Fibroblast of lung (primary cell): Measurements from ENCODE around the gene ANKFY1. TPM values are rescaled to one million over a fixed set of nuclear protein-coding genes. Genes with fewer than 3 reads are reported as not detected.

Experiments used
- DNase-seq, 2 donors: peaks; one replicate each; pipeline versions ENCODE4 v3.0.0 to v3.0.0-alpha.2; 2010; ENCODE audit warnings: low read depth in 2 of 2
- H2AFZ ChIP-seq: 2 replicates; pipeline ENCODE4 v1.5.1; 2012; ENCODE audit warnings: low read length, control low read depth, inconsistent platforms
- H3K27ac ChIP-seq: 2 replicates; pipeline ENCODE4 v1.5.1; 2011; ENCODE audit warnings: low read length, control low read depth; ENCODE audit not compliant: insufficient read depth
- H3K27me3 ChIP-seq: 2 replicates; pipeline ENCODE4 v1.5.1; 2011; ENCODE audit warnings: mild to moderate bottlenecking, low read length; ENCODE audit not compliant: control insufficient read depth, insufficient read depth
- H3K36me3 ChIP-seq: 2 replicates; pipeline ENCODE4 v1.5.1; 2011; ENCODE audit warnings: low read length; ENCODE audit not compliant: control insufficient read depth, insufficient read depth
- H3K4me1 ChIP-seq: 2 replicates; pipeline ENCODE4 v1.5.1; 2011; ENCODE audit warnings: low read length; ENCODE audit not compliant: control insufficient read depth, insufficient read depth; ENCODE audit errors: extremely low read depth
- H3K4me2 ChIP-seq: 2 replicates; pipeline ENCODE4 v1.5.1; 2011; ENCODE audit warnings: low read length, control low read depth; ENCODE audit not compliant: insufficient read depth; ENCODE audit errors: extremely low read depth
- H3K4me3 ChIP-seq, 4 experiments: fragments of 200-600 bp in 1 of 4; sonication (generic) in 1 of 4; replicated peaks in 1 of 4; 2 replicates each; pipeline ENCODE4 v1.5.1; 2011 to 2016; ENCODE audit warnings: low read length in 4 of 4, low read depth in 3 of 4, mild to moderate bottlenecking in 3 of 4, control low read depth in 2 of 4, inconsistent platforms in 1 of 4, mixed read lengths in 1 of 4; ENCODE audit not compliant: insufficient read depth in 1 of 4; ENCODE audit errors: control extremely low read depth in 1 of 4
- H3K79me2 ChIP-seq: 2 replicates; pipeline ENCODE4 v1.5.1; 2012; ENCODE audit warnings: mild to moderate bottlenecking, low read length, inconsistent platforms; ENCODE audit not compliant: control insufficient read depth, insufficient read depth
- H3K9ac ChIP-seq: 2 replicates; pipeline ENCODE4 v1.5.1; 2011; ENCODE audit warnings: mild to moderate bottlenecking, low read length, control low read depth; ENCODE audit not compliant: insufficient read depth
- H3K9me3 ChIP-seq: 2 replicates; pipeline ENCODE4 v1.5.1; 2012; ENCODE audit warnings: low read depth, low read length; ENCODE audit not compliant: control insufficient read depth, insufficient read depth
- H4K20me1 ChIP-seq: 2 replicates; pipeline ENCODE4 v1.5.1; 2011; ENCODE audit warnings: low read length; ENCODE audit not compliant: control insufficient read depth, insufficient read depth; ENCODE audit errors: extremely low read depth
- EZH2 ChIP-seq: IDR thresholded peaks from 2 replicates; pipeline ENCODE4 v1.5.1; 2012; ENCODE audit warnings: low read length, control low read depth, mild to moderate bottlenecking; ENCODE audit errors: missing control alignments
- polyA plus RNA-seq, 2 donors: library from polyadenylated mRNA; depleted of rRNA in 1 of 2; stranded (reverse) in 1 of 2; unstranded in 1 of 2; fragments of >200 nt; gene quantifications; 2 replicates each; pipeline ENCODE4 v1.2.1, GENCODE V29; 2011 to 2012; ENCODE audit warnings: missing spikeins in 1 of 2
- total RNA-seq: library from RNA; depleted of rRNA; stranded (reverse); fragments of >200 nt; gene quantifications from 2 replicates; pipeline ENCODE4 v1.2.1, GENCODE V29; 2014
- TF ChIP-seq, protein P1 (sequence below), 2 donors: IDR thresholded peaks in 1 of 2; conservative IDR thresholded peaks in 1 of 2; 1 replicate in 1 of 2; 2 replicates in 1 of 2; pipeline ENCODE4 v1.5.1; 2011 to 2012; ENCODE audit warnings: low read length in 2 of 2, control low read depth in 1 of 2, inconsistent platforms in 1 of 2, low read depth in 1 of 2, mild to moderate bottlenecking in 1 of 2

ANKFY1 gene
- total and polyA plus RNA-seq, 2 donors (not counting 1 experiment from before 2014, with no cell fraction given) = 26.1 to 34.0 TPM

DNA sequence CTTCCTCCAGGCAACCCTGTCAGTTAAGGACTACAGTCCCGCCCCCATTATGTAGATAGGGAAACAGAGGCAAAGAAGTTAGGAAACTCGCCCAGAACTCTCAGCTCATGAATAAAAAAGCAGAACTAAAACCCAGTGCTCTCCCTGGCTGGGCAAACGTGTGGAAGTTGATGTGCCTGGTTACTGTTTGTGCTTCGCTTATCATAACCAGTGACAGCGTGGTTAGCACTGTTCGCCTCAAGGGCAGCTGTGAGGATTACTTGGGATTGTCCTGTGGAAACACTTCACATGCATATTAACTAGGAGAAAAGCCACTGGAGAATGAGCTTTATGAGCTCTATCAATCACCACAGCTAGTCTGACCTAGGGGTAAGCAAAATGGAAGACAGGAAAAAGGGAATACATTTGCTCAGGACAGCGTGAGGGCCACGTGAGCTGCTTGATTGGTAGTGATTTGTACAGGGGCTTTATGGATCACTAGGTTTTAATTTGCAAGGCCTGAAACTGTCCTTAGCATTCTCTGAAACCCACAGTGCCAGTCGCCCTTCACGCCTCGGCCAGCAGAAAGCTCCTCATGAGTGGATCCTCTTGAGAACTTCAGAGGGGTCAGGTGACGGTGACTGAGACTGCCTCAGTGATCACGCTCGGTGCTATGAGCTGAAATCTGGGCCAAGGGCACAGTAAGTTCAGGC, 100.9 kb downstream of the ANKFY1 start:
- H3K27me3 ChIP-seq = no peaks in the 10 kb centered on the region
- no peaks in the 10 kb centered on the region for H4K20me1 ChIP-seq
- H3K4me3 ChIP-seq = no peak overlapping the region
- peaks cover 10% of the 10 kb centered on the region for H3K36me3 ChIP-seq
- TF ChIP-seq, protein P1, sequence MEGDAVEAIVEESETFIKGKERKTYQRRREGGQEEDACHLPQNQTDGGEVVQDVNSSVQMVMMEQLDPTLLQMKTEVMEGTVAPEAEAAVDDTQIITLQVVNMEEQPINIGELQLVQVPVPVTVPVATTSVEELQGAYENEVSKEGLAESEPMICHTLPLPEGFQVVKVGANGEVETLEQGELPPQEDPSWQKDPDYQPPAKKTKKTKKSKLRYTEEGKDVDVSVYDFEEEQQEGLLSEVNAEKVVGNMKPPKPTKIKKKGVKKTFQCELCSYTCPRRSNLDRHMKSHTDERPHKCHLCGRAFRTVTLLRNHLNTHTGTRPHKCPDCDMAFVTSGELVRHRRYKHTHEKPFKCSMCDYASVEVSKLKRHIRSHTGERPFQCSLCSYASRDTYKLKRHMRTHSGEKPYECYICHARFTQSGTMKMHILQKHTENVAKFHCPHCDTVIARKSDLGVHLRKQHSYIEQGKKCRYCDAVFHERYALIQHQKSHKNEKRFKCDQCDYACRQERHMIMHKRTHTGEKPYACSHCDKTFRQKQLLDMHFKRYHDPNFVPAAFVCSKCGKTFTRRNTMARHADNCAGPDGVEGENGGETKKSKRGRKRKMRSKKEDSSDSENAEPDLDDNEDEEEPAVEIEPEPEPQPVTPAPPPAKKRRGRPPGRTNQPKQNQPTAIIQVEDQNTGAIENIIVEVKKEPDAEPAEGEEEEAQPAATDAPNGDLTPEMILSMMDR (conservative IDR thresholded peaks at IDR 0.05 in 1 of 2, IDR thresholded peaks at IDR 0.05 in 1 of 2; ENCODE audit: low read depth in 1 of 2, low read length in 2 of 2) = no peak
- H3K9ac ChIP-seq = no peak overlapping the region
- peaks cover 16% of the 10 kb centered on the region for H3K4me1 ChIP-seq
- H3K4me2 ChIP-seq = no peak overlapping the region
- no peaks in the 10 kb centered on the region for H3K9me3 ChIP-seq
- no peak overlapping the region for H2AFZ ChIP-seq
- peak overlapping the region; percentile 12 for H3K27ac ChIP-seq
- no peaks in the 10 kb centered on the region for H3K79me2 ChIP-seq
- DNase-seq = peak in 1 of 2 donors; percentile 24

DNA sequence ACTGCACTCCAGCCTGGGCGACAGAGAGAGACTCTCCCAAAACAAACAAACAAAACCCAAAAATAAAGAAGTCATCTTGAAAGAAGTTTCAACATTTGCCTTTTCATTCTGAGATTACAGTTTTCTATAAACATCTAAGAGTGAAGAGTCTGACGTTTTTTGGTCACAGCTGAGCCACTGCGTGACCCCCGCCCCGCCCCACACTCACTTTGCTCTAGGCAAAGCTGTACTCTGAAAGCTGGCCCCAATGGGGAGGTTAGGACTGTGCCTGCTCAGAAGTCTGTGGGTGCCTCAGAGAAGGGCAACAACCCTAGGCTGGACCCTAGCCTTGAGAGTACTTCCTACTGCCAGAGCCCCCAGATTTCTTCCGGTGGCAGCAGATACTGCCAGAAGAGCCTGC, 101.5 kb downstream of the ANKFY1 start:
- Histone ChIP-seq H3K36me3 (peaks cover 7% of the 10 kb centered on the region), H3K4me2 (no peak overlapping the region), H3K9me3 (no peaks in the 10 kb centered on the region), H4K20me1 (no peaks in the 10 kb centered on the region), H3K9ac (no peak overlapping the region), H2AFZ (no peak overlapping the region), H3K79me2 (no peaks in the 10 kb centered on the region), H3K27ac (no peak overlapping the region), H3K4me1 (peaks cover 16% of the 10 kb centered on the region), H3K4me3 (no peak overlapping the region), H3K27me3 (no peaks in the 10 kb centered on the region)
- peak in 1 of 2 donors; percentile 43 for DNase-seq
- TF ChIP-seq, protein P1 (conservative IDR thresholded peaks at IDR 0.05 in 1 of 2, IDR thresholded peaks at IDR 0.05 in 1 of 2; ENCODE audit: low read depth in 1 of 2, low read length in 2 of 2) = no peak
- no peak for TF ChIP-seq EZH2

DNA sequence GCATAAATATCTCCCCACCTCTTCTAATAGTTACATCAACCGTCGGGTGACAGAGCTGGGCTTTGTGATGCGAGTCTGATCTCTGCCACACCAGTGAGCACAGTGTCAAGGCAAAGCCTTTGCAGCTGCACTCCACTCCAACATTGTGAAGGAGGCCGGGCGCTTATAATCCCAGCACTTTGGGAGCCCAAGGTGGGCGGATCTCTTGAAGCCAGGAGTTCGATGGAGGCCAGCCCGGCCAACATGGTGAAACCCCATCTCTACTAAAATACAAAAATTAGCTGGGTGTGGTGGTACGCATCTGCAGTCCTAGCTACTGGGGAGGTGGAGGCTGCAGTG, 101.8 kb downstream of the ANKFY1 start:
- Histone ChIP-seq H3K36me3 (peaks cover 5% of the 10 kb centered on the region), H2AFZ (no peak overlapping the region), H3K9me3 (no peaks in the 10 kb centered on the region), H3K79me2 (no peaks in the 10 kb centered on the region), H3K4me3 (no peak overlapping the region), H3K9ac (no peak overlapping the region), H3K4me2 (no peak overlapping the region), H4K20me1 (no peaks in the 10 kb centered on the region), H3K4me1 (peaks cover 16% of the 10 kb centered on the region), H3K27me3 (no peaks in the 10 kb centered on the region), H3K27ac (no peak overlapping the region)
- DNase-seq = no peak
- no peak for TF ChIP-seq EZH2
- TF ChIP-seq, protein P1 (conservative IDR thresholded peaks at IDR 0.05 in 1 of 2, IDR thresholded peaks at IDR 0.05 in 1 of 2; ENCODE audit: low read depth in 1 of 2, low read length in 2 of 2) = no peak
